WTC11 (cell line): ENCODE measurements around the gene SLC2A4RG. TPM values are rescaled to one million over a fixed set of nuclear protein-coding genes. Genes with fewer than 3 reads are reported as not detected.

Experiments
- ATAC-seq: fragments of 200-7000 bp; cut with Tn5 transposase; 2 replicates; pipeline ENCODE4 v1.10.0; 2021; ENCODE audit warnings: mild to moderate bottlenecking, moderate library complexity
- CTCF ChIA-PET: fragments of 300-600 bp; sonication (Branson Sonifier 250); formaldehyde crosslinking; loops from one replicate; lab custom pipeline; 2021; ENCODE audit warnings: antibody characterized with exemption; lab: Charles Lee
- POLR2A ChIA-PET: fragments of 350-600 bp; sonication (Branson Sonifier 250); formaldehyde crosslinking; loops from one replicate; lab custom pipeline; 2021; ENCODE audit warnings: antibody characterized with exemption; lab: Charles Lee
- DNase-seq: peaks from one replicate; pipeline ENCODE4 v3.0.0; 2021; ENCODE audit warnings: low spot score
- H3K27ac Mint-ChIP-seq: 2 replicates; pipeline ENCODE4 v1.8.0; 2021; ENCODE audit warnings: mixed read lengths
- H3K27me3 Mint-ChIP-seq: 2 replicates; pipeline ENCODE4 v1.8.0; 2021; ENCODE audit warnings: low read depth, mild to moderate bottlenecking, moderate library complexity, mixed read lengths
- H3K36me3 Mint-ChIP-seq: 2 replicates; pipeline ENCODE4 v1.8.0; 2021; ENCODE audit warnings: mixed read lengths
- H3K4me1 Mint-ChIP-seq: 2 replicates; pipeline ENCODE4 v1.8.0; 2022; ENCODE audit warnings: mixed read lengths
- H3K4me3 Mint-ChIP-seq: 2 replicates; pipeline ENCODE4 v1.8.0; 2021; ENCODE audit warnings: mild to moderate bottlenecking, moderate library complexity, mixed read lengths
- H3K9me3 Mint-ChIP-seq: 2 replicates; pipeline ENCODE4 v1.8.0; 2021; ENCODE audit warnings: mixed read lengths
- CBFB ChIP-seq: sonication (generic); formaldehyde crosslinking; IDR thresholded peaks from 2 replicates; pipeline ENCODE4 v1.8.1; 2022; ENCODE audit warnings: mild to moderate bottlenecking, low read depth, missing genetic modification reagents
- CREB1 ChIP-seq: sonication (generic); formaldehyde crosslinking; IDR thresholded peaks from 2 replicates; pipeline ENCODE4 v1.8.0; 2023; ENCODE audit warnings: mild to moderate bottlenecking, missing genetic modification reagents
- EMX1 ChIP-seq: fragments of 250-450 bp; sonication (Bioruptor Pico); IDR thresholded peaks from 2 replicates; pipeline ENCODE4 v1.8.0; 2021; ENCODE audit warnings: mild to moderate bottlenecking
- ETV6 ChIP-seq: sonication (generic); formaldehyde crosslinking; IDR thresholded peaks from 2 replicates; pipeline ENCODE4 v1.8.1; 2022; ENCODE audit warnings: mild to moderate bottlenecking, missing genetic modification reagents
- HMGA2 ChIP-seq: fragments of 250-450 bp; sonication (Bioruptor Pico); IDR thresholded peaks from 2 replicates; pipeline ENCODE4 v1.4.0; 2021; ENCODE audit warnings: mild to moderate bottlenecking, moderate library complexity
- HMGXB4 ChIP-seq: sonication (generic); formaldehyde crosslinking; IDR thresholded peaks from 2 replicates; pipeline ENCODE4 v1.8.1; 2023; ENCODE audit warnings: mild to moderate bottlenecking, moderate library complexity, missing genetic modification reagents
- MXD4 ChIP-seq: fragments of 250-450 bp; sonication (Bioruptor Pico); IDR thresholded peaks from 2 replicates; pipeline ENCODE4 v1.8.0; 2021; ENCODE audit warnings: mild to moderate bottlenecking, moderate library complexity, borderline replicate concordance
- NFATC4 ChIP-seq: fragments of 250-450 bp; sonication (Bioruptor Pico); IDR thresholded peaks from 2 replicates; pipeline ENCODE4 v1.9.0; 2021; ENCODE audit warnings: mild to moderate bottlenecking
- NR2C2 ChIP-seq: sonication (generic); formaldehyde crosslinking; IDR thresholded peaks from 2 replicates; pipeline ENCODE4 v1.8.0; 2022; ENCODE audit warnings: mild to moderate bottlenecking, missing genetic modification reagents
- SMAD3 ChIP-seq: sonication (generic); formaldehyde crosslinking; IDR thresholded peaks from 2 replicates; pipeline ENCODE4 v1.8.0; 2022; ENCODE audit warnings: missing genetic modification reagents, mild to moderate bottlenecking, borderline replicate concordance
- SMAD4 ChIP-seq: sonication (generic); formaldehyde crosslinking; IDR thresholded peaks from 2 replicates; pipeline ENCODE4 v1.8.0; 2022; ENCODE audit warnings: mild to moderate bottlenecking, missing genetic modification reagents
- ZNF121 ChIP-seq: sonication (generic); formaldehyde crosslinking; IDR thresholded peaks from 2 replicates; pipeline ENCODE4 v1.8.0; 2023; ENCODE audit warnings: missing genetic modification reagents
- ZNF138 ChIP-seq: sonication (generic); formaldehyde crosslinking; conservative IDR thresholded peaks from 2 replicates; pipeline ENCODE4 v1.8.1; 2022; ENCODE audit warnings: mild to moderate bottlenecking, moderate library complexity, missing genetic modification reagents
- ZNF263 ChIP-seq: sonication (generic); formaldehyde crosslinking; IDR thresholded peaks from 2 replicates; pipeline ENCODE4 v1.8.1; 2022; ENCODE audit warnings: low read depth, mild to moderate bottlenecking, moderate library complexity, missing genetic modification reagents
- ZNF281 ChIP-seq: sonication (generic); formaldehyde crosslinking; IDR thresholded peaks from 2 replicates; pipeline ENCODE4 v1.8.0; 2023; ENCODE audit warnings: mild to moderate bottlenecking, missing genetic modification reagents
- ZNF317 ChIP-seq: sonication (generic); formaldehyde crosslinking; IDR thresholded peaks from 2 replicates; pipeline ENCODE4 v1.8.1; 2023; ENCODE audit warnings: low read depth, mild to moderate bottlenecking, moderate library complexity, missing genetic modification reagents, borderline replicate concordance
- ZNF423 ChIP-seq: fragments of 250-450 bp; sonication (Bioruptor Pico); IDR thresholded peaks from 2 replicates; pipeline ENCODE4 v2.1.2; 2022; ENCODE audit warnings: mild to moderate bottlenecking, moderate library complexity
- total RNA-seq: library from RNA; stranded (reverse); gene quantifications from 3 replicates; pipeline ENCODE4 v1.2.3, GENCODE V29; 2021
- TF ChIP-seq, protein P1 (sequence below): fragments of 200-600 bp; IDR thresholded peaks from 2 replicates; pipeline ENCODE4 v1.8.0; 2022; ENCODE audit warnings: antibody characterized with exemption
- TF ChIP-seq, protein P2 (sequence below): fragments of 250-450 bp; sonication (Bioruptor Pico); IDR thresholded peaks from 2 replicates; pipeline ENCODE4 v1.9.0; 2021; ENCODE audit warnings: mild to moderate bottlenecking
- TF ChIP-seq, protein P3 (sequence below): sonication (generic); formaldehyde crosslinking; IDR thresholded peaks from 2 replicates; pipeline ENCODE4 v1.8.1; 2023; ENCODE audit warnings: mild to moderate bottlenecking, missing genetic modification reagents, borderline replicate concordance
- TF ChIP-seq, protein P4 (sequence below): fragments of 250-450 bp; sonication (Bioruptor Pico); IDR thresholded peaks from 2 replicates; pipeline ENCODE4 v1.9.0; 2021; ENCODE audit warnings: moderate library complexity, mild to moderate bottlenecking, inconsistent platforms, borderline replicate concordance
- TF ChIP-seq, protein P5 (sequence below): sonication (generic); formaldehyde crosslinking; IDR thresholded peaks from 2 replicates; pipeline ENCODE4 v1.8.0; 2023; ENCODE audit warnings: missing genetic modification reagents

Gene SLC2A4RG
- total RNA-seq, 1 experiment from 2014 or later = 43.3 TPM

GRCh38 chr20:63702751-63703470 is 36.7 kb upstream of the SLC2A4RG start (continued):
- TF ChIP-seq ZNF281 (CRISPR knock-in tag) (no peak), ZNF138 (no peak), NR2C2 (CRISPR knock-in tag) (no peak), ZNF121 (CRISPR knock-in tag) (no peak), ZNF263 (CRISPR knock-in tag) (no peak), SMAD3 (CRISPR knock-in tag) (no peak), ZNF317 (CRISPR knock-in tag) (no peak), NFATC4 (CRISPR knock-in tag) (no peak)
- TF ChIP-seq, protein P1, sequence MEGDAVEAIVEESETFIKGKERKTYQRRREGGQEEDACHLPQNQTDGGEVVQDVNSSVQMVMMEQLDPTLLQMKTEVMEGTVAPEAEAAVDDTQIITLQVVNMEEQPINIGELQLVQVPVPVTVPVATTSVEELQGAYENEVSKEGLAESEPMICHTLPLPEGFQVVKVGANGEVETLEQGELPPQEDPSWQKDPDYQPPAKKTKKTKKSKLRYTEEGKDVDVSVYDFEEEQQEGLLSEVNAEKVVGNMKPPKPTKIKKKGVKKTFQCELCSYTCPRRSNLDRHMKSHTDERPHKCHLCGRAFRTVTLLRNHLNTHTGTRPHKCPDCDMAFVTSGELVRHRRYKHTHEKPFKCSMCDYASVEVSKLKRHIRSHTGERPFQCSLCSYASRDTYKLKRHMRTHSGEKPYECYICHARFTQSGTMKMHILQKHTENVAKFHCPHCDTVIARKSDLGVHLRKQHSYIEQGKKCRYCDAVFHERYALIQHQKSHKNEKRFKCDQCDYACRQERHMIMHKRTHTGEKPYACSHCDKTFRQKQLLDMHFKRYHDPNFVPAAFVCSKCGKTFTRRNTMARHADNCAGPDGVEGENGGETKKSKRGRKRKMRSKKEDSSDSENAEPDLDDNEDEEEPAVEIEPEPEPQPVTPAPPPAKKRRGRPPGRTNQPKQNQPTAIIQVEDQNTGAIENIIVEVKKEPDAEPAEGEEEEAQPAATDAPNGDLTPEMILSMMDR = no peak
- TF ChIP-seq, protein P2, sequence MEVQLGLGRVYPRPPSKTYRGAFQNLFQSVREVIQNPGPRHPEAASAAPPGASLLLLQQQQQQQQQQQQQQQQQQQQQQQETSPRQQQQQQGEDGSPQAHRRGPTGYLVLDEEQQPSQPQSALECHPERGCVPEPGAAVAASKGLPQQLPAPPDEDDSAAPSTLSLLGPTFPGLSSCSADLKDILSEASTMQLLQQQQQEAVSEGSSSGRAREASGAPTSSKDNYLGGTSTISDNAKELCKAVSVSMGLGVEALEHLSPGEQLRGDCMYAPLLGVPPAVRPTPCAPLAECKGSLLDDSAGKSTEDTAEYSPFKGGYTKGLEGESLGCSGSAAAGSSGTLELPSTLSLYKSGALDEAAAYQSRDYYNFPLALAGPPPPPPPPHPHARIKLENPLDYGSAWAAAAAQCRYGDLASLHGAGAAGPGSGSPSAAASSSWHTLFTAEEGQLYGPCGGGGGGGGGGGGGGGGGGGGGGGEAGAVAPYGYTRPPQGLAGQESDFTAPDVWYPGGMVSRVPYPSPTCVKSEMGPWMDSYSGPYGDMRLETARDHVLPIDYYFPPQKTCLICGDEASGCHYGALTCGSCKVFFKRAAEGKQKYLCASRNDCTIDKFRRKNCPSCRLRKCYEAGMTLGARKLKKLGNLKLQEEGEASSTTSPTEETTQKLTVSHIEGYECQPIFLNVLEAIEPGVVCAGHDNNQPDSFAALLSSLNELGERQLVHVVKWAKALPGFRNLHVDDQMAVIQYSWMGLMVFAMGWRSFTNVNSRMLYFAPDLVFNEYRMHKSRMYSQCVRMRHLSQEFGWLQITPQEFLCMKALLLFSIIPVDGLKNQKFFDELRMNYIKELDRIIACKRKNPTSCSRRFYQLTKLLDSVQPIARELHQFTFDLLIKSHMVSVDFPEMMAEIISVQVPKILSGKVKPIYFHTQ (CRISPR knock-in tag) = no peak
- TF ChIP-seq, protein P3, sequence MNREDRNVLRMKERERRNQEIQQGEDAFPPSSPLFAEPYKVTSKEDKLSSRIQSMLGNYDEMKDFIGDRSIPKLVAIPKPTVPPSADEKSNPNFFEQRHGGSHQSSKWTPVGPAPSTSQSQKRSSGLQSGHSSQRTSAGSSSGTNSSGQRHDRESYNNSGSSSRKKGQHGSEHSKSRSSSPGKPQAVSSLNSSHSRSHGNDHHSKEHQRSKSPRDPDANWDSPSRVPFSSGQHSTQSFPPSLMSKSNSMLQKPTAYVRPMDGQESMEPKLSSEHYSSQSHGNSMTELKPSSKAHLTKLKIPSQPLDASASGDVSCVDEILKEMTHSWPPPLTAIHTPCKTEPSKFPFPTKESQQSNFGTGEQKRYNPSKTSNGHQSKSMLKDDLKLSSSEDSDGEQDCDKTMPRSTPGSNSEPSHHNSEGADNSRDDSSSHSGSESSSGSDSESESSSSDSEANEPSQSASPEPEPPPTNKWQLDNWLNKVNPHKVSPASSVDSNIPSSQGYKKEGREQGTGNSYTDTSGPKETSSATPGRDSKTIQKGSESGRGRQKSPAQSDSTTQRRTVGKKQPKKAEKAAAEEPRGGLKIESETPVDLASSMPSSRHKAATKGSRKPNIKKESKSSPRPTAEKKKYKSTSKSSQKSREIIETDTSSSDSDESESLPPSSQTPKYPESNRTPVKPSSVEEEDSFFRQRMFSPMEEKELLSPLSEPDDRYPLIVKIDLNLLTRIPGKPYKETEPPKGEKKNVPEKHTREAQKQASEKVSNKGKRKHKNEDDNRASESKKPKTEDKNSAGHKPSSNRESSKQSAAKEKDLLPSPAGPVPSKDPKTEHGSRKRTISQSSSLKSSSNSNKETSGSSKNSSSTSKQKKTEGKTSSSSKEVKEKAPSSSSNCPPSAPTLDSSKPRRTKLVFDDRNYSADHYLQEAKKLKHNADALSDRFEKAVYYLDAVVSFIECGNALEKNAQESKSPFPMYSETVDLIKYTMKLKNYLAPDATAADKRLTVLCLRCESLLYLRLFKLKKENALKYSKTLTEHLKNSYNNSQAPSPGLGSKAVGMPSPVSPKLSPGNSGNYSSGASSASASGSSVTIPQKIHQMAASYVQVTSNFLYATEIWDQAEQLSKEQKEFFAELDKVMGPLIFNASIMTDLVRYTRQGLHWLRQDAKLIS (CRISPR knock-in tag) = no peak
- TF ChIP-seq, protein P4, sequence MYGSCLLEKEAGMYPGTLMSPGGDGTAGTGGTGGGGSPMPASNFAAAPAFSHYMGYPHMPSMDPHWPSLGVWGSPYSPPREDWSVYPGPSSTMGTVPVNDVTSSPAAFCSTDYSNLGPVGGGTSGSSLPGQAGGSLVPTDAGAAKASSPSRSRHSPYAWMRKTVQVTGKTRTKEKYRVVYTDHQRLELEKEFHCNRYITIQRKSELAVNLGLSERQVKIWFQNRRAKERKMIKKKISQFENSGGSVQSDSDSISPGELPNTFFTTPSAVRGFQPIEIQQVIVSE (CRISPR knock-in tag) = no peak

DNA sequence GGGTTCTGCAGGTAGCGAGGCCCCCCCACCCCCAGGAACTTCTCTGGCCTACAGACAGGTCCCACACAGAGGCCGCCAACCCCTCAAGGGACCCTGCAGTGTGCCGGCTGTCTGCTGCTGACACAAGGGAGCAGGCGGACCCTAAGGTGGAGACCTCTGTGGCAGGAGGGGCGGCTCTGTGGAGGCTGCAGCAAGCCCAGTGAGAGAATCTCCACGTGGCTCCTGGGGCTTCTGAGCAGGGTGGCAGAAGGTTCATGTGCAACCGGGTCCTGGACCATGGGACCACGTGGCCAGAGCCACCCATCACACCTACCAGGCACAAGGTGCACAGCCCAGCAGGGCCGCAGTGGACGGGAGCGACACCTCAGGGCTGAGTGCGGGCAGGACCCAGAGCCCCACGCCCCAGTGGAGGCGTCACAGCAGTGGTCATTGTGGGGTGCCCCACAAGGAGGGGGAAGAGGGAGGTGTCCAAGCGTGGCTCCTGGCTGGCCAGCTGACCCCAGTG is 36.1 kb upstream of the SLC2A4RG start:
- H3K4me1 Mint-ChIP-seq = peaks cover 6% of the 10 kb centered on the region
- TF ChIP-seq, protein P5, sequence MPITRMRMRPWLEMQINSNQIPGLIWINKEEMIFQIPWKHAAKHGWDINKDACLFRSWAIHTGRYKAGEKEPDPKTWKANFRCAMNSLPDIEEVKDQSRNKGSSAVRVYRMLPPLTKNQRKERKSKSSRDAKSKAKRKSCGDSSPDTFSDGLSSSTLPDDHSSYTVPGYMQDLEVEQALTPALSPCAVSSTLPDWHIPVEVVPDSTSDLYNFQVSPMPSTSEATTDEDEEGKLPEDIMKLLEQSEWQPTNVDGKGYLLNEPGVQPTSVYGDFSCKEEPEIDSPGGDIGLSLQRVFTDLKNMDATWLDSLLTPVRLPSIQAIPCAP (CRISPR knock-in tag) = no peak
- TF ChIP-seq CBFB (CRISPR knock-in tag) = no peak
- no peak for TF ChIP-seq MXD4 (CRISPR knock-in tag)
- no peak for TF ChIP-seq ETV6
- TF ChIP-seq HMGXB4 (CRISPR knock-in tag) = no peak
- no peak for TF ChIP-seq ZNF423
- TF ChIP-seq HMGA2 = no peak
- TF ChIP-seq EMX1 (CRISPR knock-in tag) = no peak
- TF ChIP-seq SMAD4 (CRISPR knock-in tag) = no peak
- TF ChIP-seq CREB1 (CRISPR knock-in tag) = no peak

More for the DNA sequence above, 36.1 kb upstream of the SLC2A4RG start:
- ChIA-PET CTCF (interaction anchor here (1.4 to 2.0 kb wide), 2 partner anchors 35 to 72 kb away, joined by 3 to 5 read pairs; no protein-coding TSS in a partner anchor), POLR2A (no interaction called here)
- Mint-ChIP-seq H3K27ac (no peak overlapping the region), H3K9me3 (no peaks in the 10 kb centered on the region), H3K4me3 (no peak overlapping the region), H3K36me3 (peaks cover 17% of the 10 kb centered on the region), H3K27me3 (no peaks in the 10 kb centered on the region)
- ATAC-seq (no peak), DNase-seq (no peak)
